Inferior parietal cortex (tissue), 1 donor: Measurements from ENCODE around the gene TRIM66.

Source experiments
- DNase-seq: peaks from one replicate; pipeline ENCODE4 v3.0.0-alpha.2; 2016; ENCODE audit errors: extremely low spot score

TRIM66 gene

DNA sequence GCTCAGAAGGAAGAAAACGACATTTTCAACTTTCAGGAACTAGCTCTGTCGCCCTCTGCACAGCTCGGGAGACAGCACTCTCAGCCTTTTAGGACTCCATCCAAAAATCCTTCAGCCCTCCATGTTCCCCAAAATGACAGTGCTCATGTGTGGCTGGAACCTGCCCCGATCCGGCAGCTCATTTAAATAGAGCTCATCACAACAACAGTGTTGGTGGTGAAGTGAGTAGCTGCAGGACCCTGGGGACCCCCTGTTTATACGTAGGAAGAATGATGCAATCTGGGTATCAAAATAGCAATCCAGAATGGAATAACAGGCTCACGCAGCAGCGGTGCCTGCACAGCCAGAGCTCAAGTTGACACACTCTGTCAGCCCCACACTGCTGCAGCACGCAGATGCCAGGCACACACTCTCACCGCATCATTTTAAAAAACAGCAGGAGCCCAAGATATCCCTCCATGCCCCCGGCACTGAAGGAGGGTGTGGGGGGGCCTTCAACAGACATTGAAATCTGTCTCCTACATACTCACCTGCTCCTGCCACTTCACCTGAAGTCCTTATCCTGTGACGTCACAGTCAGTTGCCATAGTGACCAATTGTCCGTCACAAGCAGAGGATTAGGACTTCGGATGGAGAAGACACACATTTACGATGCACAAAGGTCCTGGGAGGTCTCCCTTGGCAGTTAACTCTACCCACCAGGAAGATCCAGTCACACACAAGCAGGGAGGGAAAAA lies 24.0 kb downstream of the TRIM66 start:
- peak; percentile 47 for DNase-seq

DNA sequence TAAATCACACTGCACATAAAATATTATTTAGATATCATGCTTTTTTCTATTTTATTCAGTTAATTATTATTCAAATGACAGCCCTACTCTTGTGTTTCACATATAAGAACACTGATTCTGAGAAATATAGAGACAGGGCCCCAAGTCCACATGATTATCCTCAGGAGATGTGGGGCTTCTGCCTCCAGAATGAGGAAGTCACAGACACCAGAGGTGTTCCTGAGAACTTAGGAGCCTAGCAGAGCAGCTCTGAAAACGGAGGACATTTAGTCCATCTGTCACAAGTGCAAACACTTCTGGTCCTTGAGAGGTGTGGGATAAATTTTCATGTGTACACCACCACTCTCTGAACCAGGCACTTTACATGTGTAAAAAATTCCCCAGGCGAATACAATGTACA lies 26.2 kb downstream of the TRIM66 start:
- no peak for DNase-seq

DNA sequence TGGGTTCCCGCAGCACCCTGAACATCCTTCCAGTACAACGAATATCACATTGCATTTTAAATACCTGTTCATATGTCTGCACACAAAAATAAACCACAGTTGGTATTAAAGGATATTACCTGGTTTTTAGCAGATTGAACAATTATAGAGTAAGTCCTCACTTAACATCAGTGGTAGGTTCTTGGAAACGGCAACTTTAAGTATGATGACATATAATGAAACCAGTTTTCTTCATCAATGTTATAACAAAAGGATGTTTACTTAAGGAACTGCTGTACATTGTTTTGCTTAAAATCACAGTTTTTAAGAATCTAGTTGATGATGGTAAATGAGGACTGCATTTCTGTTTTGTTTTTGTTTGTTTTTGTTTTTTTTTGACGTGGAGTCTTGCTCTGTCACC lies 28.0 kb downstream of the TRIM66 start:
- no peak for DNase-seq

DNA sequence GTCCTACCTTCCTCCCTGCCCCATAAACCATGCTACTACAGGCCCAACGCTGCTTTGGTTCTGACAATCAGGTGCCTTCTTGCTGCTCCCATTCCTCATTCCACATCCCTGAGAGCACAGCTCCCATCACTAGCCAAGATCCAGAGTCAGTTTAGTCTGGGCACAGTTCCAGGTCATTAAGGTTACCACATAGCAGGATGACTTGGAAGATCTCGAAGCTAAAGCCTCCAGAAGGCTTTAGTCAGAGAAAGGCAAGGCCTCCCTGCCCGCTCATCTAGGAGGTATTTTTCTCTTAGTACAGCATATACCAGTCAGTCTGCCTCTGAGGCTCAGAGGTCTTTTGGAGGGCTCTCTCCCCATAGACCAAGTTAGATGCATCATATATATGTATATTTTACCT lies 30.3 kb downstream of the TRIM66 start:
- DNase-seq, result no peak

DNA sequence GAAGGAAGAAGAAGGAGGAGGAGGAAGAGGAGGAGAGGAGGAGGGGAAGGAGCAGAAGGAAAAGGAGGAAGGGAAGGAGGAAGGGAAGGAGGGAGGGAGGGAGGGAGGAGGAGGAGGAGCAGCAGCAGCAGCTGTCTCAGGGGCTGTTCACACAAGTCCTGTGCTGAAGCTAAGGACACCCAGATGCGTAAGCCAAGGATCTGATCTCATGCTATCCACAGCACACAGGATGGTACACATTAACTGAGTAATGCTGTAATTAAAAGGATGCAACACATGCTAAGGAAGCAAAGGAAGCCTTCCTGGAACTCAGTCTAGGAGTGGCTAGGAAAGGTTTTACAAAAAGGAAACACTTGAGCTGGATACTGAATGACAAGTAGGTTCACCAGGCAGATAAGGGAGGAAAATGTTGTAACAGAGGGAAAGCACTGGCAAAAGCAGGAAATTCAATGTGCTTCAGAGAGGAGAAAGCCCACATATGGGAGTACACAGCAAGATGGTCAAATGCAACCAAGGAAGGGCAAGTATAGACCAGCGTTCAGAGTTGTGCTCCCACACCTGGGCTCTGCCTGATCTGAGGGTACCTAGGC lies 32.0 kb downstream of the TRIM66 start:
- DNase-seq, result no peak

DNA sequence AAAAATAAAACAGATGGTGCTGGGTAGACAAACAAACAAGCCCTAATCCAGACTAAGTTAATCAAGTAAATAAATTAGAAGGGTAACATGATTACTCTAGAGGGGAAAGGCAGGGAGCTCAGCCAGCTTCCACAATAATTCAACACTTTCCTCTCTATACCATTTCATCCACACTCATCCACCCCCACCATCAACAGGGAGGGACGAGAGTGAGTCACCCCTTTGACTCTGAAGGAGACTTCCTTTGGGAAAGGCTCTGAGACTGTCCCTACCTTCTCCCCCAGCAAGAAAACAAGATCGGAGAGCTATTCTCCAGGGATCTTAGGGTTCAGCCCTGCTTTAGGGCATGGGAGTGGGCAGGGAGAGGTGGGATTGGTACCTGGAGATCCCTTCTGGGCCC lies 33.1 kb downstream of the TRIM66 start:
- no peak for DNase-seq

DNA sequence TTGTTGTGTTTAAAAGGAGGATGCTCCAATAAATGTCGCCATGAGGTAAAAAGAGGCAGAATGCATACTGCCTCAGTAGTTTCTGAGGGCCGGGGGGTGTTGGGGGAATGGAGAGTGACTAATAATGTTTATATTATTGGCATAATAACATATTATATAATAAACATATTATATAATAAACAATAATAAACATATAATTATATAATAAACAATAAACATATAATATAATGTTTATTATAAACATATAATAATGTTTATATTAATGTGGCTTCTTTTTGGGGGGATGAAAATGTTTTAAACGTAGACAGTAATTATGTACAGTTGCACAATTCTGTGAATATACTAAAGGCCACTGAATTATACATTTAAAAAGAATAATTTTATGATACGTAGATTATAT lies 35.6 kb downstream of the TRIM66 start:
- DNase-seq, result no peak

DNA sequence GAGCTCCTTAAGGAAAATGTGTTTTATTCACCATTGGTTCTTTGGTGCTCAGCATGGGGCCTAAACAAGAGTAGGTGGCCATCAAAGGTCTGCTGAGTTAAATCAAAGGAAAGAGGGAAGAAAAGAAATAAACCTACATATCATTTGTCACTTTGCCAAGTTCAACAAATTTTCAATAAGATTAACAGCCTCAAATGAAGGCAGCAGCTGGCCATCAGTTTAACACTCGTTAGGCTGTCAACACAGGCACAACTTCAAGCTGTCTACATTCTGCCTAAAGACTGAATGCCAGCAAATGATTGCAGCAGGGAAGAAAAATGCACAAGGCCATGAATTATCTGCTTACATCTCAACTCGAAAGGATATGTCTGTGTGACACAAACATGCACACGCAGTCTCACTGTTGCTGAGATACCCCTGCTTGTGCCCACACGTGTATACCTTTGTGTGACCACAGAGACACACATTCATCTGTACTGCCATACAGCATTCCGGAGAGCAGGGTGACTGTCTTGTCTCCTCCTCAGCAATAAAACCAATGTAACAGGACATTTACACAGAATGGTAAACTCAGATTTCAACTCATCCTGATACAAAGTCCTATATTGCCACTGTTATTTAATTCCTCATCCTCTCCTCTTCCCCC lies 40.1 kb downstream of the TRIM66 start:
- DNase-seq, result no peak

DNA sequence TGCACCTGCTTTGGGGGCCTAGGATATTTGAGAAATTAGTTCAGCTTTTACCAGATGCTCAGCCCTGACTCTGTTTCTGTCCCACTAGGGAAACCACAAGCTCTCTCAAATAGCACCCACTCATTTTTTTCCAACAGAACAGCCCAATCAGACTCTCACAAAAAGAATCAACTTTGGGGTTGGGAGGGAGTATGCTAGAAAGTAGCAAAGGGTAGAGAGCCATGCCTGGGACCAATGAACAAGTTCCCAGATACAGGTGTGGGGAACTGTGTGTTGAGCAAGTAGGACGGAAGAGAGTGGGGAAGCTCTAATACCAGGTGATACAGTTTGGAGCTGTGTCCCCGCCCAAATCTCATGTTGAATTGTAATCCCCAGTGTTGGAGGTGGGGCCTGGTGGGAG lies 41.1 kb downstream of the TRIM66 start:
- no peak for DNase-seq

DNA sequence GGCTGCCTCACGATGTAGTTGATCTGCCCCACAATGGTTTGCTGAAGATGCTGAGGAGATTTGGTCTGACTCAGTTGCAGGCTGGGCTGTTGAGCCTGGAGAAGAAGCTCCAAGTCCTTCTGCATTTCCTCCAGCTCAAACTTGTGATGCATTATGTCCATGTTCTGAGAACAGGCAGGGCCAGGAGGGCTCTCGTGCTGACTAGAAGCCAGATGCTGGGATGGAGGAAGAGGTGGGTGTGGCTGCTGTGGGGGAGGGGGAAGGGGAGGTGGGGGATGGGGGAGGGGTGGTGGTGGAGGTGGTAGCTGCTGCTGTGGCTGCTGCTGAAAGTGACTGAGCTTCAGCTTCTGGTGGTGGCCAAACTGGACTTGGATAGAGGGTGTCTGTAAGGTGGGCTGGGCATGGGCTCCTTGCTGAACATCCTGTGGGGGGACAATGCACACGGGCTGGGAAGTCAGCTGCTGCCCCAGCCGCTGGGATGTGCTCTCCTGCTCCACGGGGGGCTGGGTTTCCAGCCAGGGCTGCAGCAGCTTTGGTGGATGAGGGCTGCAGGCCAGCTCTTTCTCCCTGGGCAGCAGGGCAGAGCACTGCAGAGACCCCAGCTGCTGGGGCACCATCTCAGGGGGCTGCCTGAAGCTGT lies 42.1 kb downstream of the TRIM66 start:
- DNase-seq, result no peak

DNA sequence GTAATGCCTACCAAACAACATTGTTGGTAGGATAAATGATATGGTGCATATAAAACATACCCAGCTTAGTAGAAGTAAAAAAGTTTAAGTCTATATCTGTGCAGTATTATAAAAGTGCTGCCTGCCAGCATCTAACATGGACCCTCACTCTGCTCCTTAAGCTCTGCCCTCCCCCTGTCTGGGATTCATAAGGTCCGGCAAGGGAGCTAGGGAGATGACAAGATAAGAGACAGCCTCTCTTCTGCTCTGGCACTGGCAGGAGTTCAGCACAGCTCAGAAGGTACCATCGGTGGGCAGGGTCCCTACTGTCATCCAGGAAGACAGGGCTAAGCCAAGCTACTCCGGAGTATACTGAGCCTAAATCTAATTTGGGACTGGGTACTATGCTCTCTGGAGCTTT lies 42.8 kb downstream of the TRIM66 start:
- DNase-seq, result no peak

DNA sequence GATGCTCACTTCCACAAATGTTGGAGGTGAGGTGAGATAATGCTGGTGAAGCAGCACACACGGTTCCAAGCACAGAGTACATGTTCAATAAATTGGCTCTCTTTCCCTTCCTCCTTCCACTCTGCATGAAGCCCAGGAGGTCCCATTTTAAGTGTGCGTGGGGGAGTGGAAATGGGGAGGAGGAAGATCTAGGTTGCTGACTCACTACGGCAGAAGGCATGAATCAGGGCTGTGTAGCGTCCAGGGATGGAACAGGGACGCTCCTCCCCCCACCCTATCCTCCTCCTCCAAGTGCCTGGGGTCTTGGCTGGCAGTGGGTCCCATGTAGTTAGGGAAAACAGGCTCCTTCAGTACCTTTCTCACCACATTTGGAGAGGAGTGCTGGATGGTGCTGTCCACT lies 44.2 kb downstream of the TRIM66 start:
- no peak for DNase-seq

DNA sequence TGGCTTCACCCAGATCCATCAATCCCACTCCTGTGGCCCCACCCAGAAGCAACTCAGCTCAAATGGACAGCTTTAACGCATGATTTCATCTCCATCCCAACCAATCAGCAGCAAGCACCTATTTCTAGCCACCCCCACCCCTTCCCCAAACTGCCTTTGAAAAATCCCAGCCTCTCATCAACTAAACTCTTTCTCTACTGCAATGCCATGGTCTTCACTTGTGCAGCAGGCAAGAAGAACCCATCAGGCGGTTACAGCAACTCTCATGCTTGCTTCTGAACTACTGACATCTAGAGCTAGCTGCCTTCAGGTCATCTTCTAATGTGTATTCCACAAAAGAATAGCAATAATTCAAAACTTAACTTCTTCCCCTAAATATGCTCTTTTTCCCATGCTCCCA lies 46.3 kb downstream of the TRIM66 start:
- DNase-seq, result no peak

DNA sequence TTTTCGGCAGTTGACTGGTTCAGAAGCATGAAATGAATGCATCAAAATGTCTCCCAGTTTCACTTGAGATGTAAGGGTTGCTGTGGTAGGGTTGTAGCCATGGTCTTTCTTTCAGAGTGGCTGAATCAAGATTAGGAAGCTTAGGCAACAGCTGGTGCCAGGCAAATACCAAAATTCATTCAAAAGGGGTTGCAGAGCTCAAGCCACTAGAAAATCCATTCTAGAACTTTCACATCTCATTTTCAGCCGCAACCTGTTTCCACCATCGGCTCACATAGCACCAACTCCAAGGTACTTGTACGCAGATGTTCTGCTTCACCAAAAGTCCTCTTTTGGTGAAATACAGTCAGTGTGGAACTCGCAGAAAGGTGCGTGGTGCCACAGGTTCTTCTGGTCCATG lies 48.0 kb downstream of the TRIM66 start:
- no peak for DNase-seq

DNA sequence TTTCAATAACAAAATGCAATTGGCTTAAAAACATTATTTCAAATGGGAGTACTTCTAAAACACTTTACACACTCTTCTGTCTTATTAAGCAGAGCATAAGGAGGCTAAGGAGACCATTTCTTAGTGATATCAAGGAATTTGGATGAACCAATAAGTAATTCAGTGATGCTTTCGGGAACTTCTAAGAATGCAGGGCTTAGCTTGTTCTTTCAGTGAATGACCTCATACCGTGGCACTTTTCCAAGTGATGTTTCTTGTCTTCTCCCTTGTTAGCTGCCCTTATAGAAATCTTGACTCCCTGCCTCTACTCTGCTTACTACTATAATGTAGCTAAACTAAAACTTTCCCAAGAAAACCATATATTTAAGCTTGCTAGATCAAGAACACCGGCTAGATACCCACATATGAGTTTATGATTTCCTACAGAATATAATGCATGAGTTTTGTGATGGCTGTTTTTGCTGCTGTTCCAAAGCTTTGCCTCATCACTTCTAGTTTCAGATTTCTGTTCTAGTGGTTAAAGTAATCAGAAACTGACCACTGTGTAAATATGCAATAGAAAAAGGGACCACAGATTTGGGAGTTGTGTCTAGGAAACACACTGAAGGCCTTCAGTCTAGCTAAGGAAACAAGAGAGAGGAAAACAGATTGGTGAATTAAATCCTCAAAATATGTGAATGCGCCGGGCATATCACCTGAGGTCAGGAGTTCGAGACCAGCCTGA lies 50.9 kb downstream of the TRIM66 start:
- DNase-seq, result no peak

DNA sequence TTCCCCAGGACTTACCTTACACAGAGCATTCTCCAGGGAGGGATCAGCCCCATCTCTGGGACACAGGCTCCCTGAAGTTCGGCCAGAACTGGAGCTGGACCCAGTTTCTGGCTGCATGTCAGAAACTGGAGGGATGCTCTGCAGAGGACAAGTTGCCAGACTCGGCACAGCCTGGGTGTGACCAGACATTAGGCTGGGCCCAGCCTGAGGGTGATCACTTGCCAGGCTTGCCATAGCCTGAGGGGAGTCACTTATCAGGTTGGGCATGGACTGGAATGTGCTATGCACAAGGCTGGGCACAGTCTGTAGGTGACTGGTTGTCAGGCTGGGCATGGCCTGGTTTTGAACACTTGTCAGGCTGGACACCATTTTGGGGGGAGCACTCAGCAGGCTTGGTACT lies 57.8 kb downstream of the TRIM66 start:
- DNase-seq, result no peak

DNA sequence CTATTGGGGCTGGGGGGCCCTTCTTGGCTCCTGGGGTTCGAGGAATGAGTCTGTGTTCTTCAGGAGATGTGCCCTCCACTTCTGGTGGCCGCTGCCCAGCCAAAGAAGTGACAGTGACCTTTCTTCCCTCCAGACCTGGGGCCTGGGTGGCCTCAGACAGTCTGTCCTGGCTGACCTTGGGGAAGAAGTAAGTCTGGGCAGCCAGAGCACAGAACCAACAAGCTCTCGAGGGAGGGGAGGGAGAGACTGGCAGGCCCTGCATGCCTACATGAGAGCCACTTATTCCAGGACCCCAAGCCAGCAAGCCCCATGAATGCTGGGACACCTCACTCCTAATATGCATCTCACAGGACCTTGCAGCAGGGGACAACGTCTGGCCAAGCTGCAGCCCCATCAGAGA lies 61.3 kb downstream of the TRIM66 start:
- DNase-seq, result no peak

DNA sequence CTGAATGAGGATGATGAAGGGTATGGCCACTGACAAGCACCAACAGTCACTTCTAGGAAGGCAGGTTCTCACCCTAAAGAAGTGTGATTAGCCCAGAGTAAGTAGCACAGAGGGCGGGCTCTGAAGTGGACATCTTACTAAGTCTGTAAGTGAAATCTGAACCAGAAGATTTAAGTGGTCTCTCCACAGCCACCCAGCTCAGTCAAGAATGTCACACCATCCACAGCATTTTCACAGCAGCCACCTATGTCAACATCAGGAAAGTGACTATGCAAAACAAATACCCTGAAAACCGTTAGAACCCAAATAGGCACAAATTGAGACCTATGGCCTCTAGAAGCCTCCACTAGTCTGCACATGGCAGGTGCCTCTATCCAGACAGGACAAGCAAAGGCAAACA lies 65.4 kb downstream of the TRIM66 start:
- DNase-seq, result no peak

DNA sequence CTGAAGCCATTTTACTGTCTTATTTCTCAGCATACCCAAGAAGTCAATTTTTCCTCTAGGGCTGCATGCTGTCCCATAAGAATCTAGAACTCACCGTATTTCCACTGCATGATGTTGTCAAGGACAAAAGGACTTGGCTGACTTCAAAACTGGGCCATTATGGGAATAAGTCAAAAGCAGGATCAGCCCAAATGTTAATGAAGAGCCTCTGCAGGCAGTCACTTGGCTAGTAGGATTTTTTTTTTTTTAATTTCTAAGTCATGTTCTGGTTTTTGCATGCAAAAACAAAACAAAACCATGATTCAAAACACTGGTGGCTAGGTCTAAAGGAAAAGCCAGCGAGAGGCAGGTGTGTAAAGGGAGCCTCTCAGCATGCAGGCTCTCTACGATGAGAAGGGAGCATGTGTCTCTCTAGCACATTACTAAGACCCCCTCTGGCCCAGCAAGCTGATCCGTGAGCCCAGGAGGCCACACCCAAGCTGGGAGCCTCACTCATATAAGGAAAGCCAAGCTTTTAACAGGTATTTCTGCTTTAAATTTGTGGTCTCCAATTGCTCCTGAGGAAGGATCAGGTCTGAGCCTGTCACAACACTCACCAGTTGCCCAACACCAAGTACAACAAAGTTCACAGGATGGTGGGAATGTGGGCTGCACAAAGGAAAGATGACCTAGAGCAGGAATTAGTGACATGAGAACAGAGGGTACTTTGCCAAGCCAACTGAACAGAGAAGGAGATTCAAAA lies 67.0 kb downstream of the TRIM66 start:
- DNase-seq, result no peak

DNA sequence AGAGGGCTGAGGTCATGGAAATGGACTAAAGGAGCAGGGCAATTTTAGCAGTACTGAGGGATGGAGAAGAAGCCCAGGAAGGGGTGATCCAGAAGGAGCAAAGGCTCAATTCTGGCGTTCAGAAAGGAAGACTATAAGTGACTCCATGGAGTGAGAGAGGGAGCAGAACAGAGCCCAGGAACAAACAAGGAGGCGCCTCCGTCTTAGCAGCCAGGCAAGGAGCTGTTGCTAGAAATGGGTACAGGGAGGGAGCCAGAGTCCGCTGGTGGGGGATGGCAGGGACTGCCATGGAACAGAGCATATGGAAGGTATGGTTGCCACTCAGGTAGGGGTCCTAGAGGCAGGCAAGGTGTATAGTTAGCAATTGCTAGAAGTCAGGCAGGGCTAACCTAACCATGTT lies 68.0 kb downstream of the TRIM66 start:
- DNase-seq, result no peak

DNA sequence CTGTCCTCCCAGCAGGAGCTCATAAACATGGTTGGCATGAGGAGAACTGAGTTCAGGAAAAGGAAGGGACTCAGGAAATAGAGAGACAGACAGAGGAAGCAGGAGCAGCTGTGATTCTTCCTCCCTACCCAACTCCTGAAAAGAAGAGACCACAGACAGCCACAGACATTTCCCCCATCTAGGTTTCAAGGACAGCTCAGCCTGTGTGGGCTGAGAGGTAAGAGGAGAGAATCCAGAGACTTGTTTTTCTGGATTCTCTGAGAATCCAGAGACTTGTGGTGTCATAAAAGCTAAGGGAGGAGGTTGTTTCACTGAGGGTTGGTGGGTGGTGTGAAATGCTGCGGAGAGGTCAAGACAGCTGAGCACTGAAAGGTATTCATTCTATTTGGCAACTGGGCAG lies 69.4 kb downstream of the TRIM66 start:
- DNase-seq, result no peak

DNA sequence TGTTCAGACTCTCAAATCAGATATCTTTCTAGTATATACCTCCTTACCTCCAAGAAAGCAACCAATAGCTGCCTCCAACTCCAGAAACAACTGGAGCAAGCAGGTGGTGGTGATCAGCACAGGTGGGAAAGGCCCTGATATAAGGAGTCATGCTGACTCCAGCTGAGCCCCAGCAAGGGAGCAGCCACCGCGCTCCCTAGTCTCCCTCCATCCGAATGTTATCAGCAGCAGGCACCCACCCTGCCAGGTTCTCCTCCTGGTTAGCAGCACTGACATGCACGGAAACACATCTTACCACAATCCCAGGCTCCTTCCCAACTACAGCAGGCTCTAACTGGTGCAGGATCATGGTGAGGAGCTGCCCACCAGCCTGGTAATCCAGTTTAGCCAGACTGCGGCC lies 69.9 kb downstream of the TRIM66 start:
- DNase-seq, result no peak
